ENCODE measurements around the gene NSFL1C. TPM values are rescaled to one million over a fixed set of nuclear protein-coding genes. Genes with fewer than 3 reads are reported as not detected.

NSFL1C gene
- total and polyA plus RNA-seq, 9 of the 15 experiments (the other 6 are each of a cell fraction or from before 2014, with no cell fraction given) = 20.8 to 119 (median 47.0) TPM

GRCh38 chr20:1435337-1435699 lies 31.3 kb downstream of the NSFL1C start (continued):
- peak; percentile 59; the same call in 1 of the 2 replicates for TF ChIP-seq BCOR (IDR thresholded peaks at IDR 0.05)
- no peak for TF ChIP-seq HNRNPH1 (optimal IDR thresholded peaks at IDR 0.05; ENCODE audit: low read depth, low read length)
- TF ChIP-seq ARNT (IDR thresholded peaks at IDR 0.05) = no peak
- TF ChIP-seq HOXB6 (CRISPR knock-in tag; IDR thresholded peaks at IDR 0.05; ENCODE audit: borderline replicate concordance) = no peak

- ATAC-seq (peak; percentile 98), DNase-seq (ENCODE audit: extremely low read depth in 1 of 4, low spot score in 3 of 4) (peak in 2 of 4 experiments; percentile 66 to 89), FAIRE-seq (peak; percentile 97)
- Histone ChIP-seq H3K36me3 (ENCODE audit: control insufficient read depth, insufficient read depth, low read length) (no peaks in the 10 kb centered on the region), H3K79me2 (ENCODE audit: control insufficient read depth, insufficient read depth, low read length) (no peaks in the 10 kb centered on the region), H3K27ac (ENCODE audit: extremely low read depth, low read depth, low read length) (peak overlapping the region; percentile 80), H3K9me3 (replicated peaks; ENCODE audit: control insufficient read depth, insufficient read depth, low read depth, low read length) (no peaks in the 10 kb centered on the region), H3K4me2 (ENCODE audit: insufficient read depth, low read length) (peak overlapping the region; percentile 51), H3K27me3 (ENCODE audit: control insufficient read depth in 2 of 2, insufficient read depth in 2 of 2, low read length in 2 of 2) (no peaks in the 10 kb centered on the region), H3K9ac (ENCODE audit: insufficient read depth in 1 of 2, low read depth in 2 of 2, low read length in 2 of 2) (peak overlapping the region in 1 of 2 experiments; percentile 12; a peak in 1 of 4 replicates), H2AFZ (ENCODE audit: low read depth, low read length) (peak overlapping the region; percentile 46; the same call in 1 of the 2 replicates), H3K9me1 (ENCODE audit: control insufficient read depth, insufficient read depth, low read length) (no peaks in the 10 kb centered on the region), H3K4me3 (no peak overlapping the region), H4K20me1 (replicated peaks; ENCODE audit: control insufficient read depth, insufficient read depth, low read length) (no peaks in the 10 kb centered on the region), H3K4me1 (replicated peaks in 1 of 2; ENCODE audit: control insufficient read depth in 2 of 2, insufficient read depth in 2 of 2, low read length in 2 of 2) (peaks cover 0 to 20% of the 10 kb centered on the region in 2 experiments; a peak in 3 of 5 replicates)
- BruUV-seq (replicated peaks) = TSS peak; percentile 67
- WGBS (ENCODE audit: insufficient coverage, low coverage, missing lambda C conversion rate) = 0% methylated on average over 2 of the region's 2 CpGs
- ChIA-PET POLR2A (interaction anchor here (0.5 kb wide), 1 partner anchor 65 kb away, joined by 3 read pairs; no protein-coding TSS in a partner anchor), CTCF (ENCODE audit: low intra/inter-chr PET ratio) (no interaction called here)
- in situ Hi-C loops (cut with MboI) (no loop called here), intact Hi-C loops (cut with micrococcal nuclease) (loop anchor here (1.0 to 5.0 kb wide), 2 partner anchors 37 to 121 kb away; no protein-coding TSS in a partner anchor)
- peak; percentile 92 for TF ChIP-seq ETV1 (tag; conservative IDR thresholded peaks at IDR 0.05; ENCODE audit: low read depth)
- TF ChIP-seq ZKSCAN8 (CRISPR knock-in tag; IDR thresholded peaks at IDR 0.05) = peak; percentile 94; the same call in 1 of the 2 replicates
- no peak for TF ChIP-seq ZNF609 (CRISPR knock-in tag; IDR thresholded peaks at IDR 0.05; ENCODE audit: borderline replicate concordance)
- peak; percentile 65; the same call in 1 of the 2 replicates for TF ChIP-seq SMARCA4 (IDR thresholded peaks at IDR 0.05)
- TF ChIP-seq ZNF717 (CRISPR knock-in tag; IDR thresholded peaks at IDR 0.05) = no peak
- peak; percentile 62 for TF ChIP-seq SPI1 (IDR thresholded peaks at IDR 0.05; ENCODE audit: borderline replicate concordance, low read depth, low read length)
- no peak for TF ChIP-seq FUS (optimal IDR thresholded peaks at IDR 0.05; ENCODE audit: low read depth, low read length)
These were observed 31.9 kb downstream of the NSFL1C start for GRCh38 chr20:1434571-1435336.
